HepG2 (cell line): Measurements from ENCODE around the gene ENO1. TPM values are rescaled to one million over a fixed set of nuclear protein-coding genes. Genes with fewer than 3 reads are reported as not detected.

Experiments
- CEBPG ChIP-seq: IDR thresholded peaks from 2 replicates; pipeline ENCODE4 v1.6.1; 2016
- EZH2 ChIP-seq: conservative IDR thresholded peaks from 2 replicates; pipeline ENCODE4 v1.6.1; 2012; ENCODE audit warnings: mild to moderate bottlenecking, low read depth, low read length, moderate library complexity
- MAFG ChIP-seq: sonication (generic); formaldehyde crosslinking; IDR thresholded peaks from 2 replicates; pipeline ENCODE4 v1.5.1; 2020; ENCODE audit warnings: mild to moderate bottlenecking, missing genetic modification reagents
- MED8 ChIP-seq: sonication (generic); formaldehyde crosslinking; IDR thresholded peaks from 2 replicates; pipeline ENCODE4 v1.8.1; 2023; ENCODE audit warnings: mild to moderate bottlenecking, missing genetic modification reagents; ENCODE audit not compliant: insufficient replicate concordance
- NFE2 ChIP-seq: sonication (generic); formaldehyde crosslinking; IDR thresholded peaks from 2 replicates; pipeline ENCODE4 v1.4.0; 2020; ENCODE audit warnings: missing genetic modification reagents
- PAXIP1 ChIP-seq: sonication (generic); formaldehyde crosslinking; conservative IDR thresholded peaks from 2 replicates; pipeline ENCODE4 v1.4.0; 2020; ENCODE audit warnings: mild to moderate bottlenecking, missing genetic modification reagents, moderate library complexity
- U2AF2 ChIP-seq: fragments of 200-400 bp; formaldehyde crosslinking; IDR thresholded peaks from 2 replicates; pipeline ENCODE4 v1.6.1; 2017; ENCODE audit warnings: low read depth, mild to moderate bottlenecking, low read length
- ZNF546 ChIP-seq: sonication (generic); formaldehyde crosslinking; conservative IDR thresholded peaks from 2 replicates; pipeline ENCODE4 v1.8.1; 2023; ENCODE audit warnings: mild to moderate bottlenecking, missing genetic modification reagents
- ZNF724P ChIP-seq: sonication (generic); formaldehyde crosslinking; IDR thresholded peaks from 2 replicates; pipeline ENCODE4 v1.8.0; 2022; ENCODE audit warnings: missing genetic modification reagents, borderline replicate concordance
- ZUFSP ChIP-seq: sonication (generic); formaldehyde crosslinking; IDR thresholded peaks from 2 replicates; pipeline ENCODE4 v1.9.0; 2021; ENCODE audit warnings: missing genetic modification reagents, mild to moderate bottlenecking, borderline replicate concordance
- polyA plus RNA-seq, 8 experiments: library from polyadenylated mRNA; depleted of rRNA in 3 of 8; stranded (reverse) in 7 of 8; unstranded in 1 of 8; fragments of >200 nt; fragmentation: Illumina TruSeq in 4 of 8; extraction: Trizol in 4 of 8; gene quantifications; 2 replicates each; pipeline versions ENCODE4 v1.2.1 to v1.2.3, GENCODE V29; 2011 to 2016; ENCODE audit warnings: low read depth in 4 of 8, missing spikeins in 1 of 8, mixed read lengths in 1 of 8; ENCODE audit not compliant: insufficient read depth in 1 of 8
- total RNA-seq, 5 experiments: library from RNA; depleted of rRNA; stranded (reverse); fragments of >200 nt; fragmentation: Illumina TruSeq; extraction: Trizol; gene quantifications; 2 replicates each; pipeline ENCODE4 v1.2.3, GENCODE V29; 2016; ENCODE audit warnings: low read depth in 1 of 5
- TF ChIP-seq, protein P1 (sequence below), 2 experiments: IDR thresholded peaks; 2 replicates each; pipeline ENCODE4 v1.6.1; 2011 to 2012; ENCODE audit warnings: low read length in 2 of 2, borderline replicate concordance in 1 of 2, low read depth in 1 of 2, mild to moderate bottlenecking in 1 of 2, moderate library complexity in 1 of 2
- TF ChIP-seq, protein P2 (sequence below): sonication (generic); formaldehyde crosslinking; IDR thresholded peaks from 2 replicates; pipeline ENCODE4 v1.8.0; 2022; ENCODE audit warnings: missing genetic modification reagents, mild to moderate bottlenecking, moderate library complexity, borderline replicate concordance
- TF ChIP-seq, protein P3 (sequence below): sonication (generic); formaldehyde crosslinking; IDR thresholded peaks from 2 replicates; pipeline ENCODE4 v1.4.0; 2020; ENCODE audit warnings: mild to moderate bottlenecking, missing genetic modification reagents
- TF ChIP-seq, protein P4 (sequence below): IDR thresholded peaks from 2 replicates; pipeline ENCODE4 v1.6.1; 2016; ENCODE audit warnings: low read depth, borderline replicate concordance

The ENO1 gene
- total and polyA plus RNA-seq, 2 of the 13 experiments (the other 11 are each of a cell fraction or from before 2014, with no cell fraction given): 1,559 to 3,103 TPM

DNA sequence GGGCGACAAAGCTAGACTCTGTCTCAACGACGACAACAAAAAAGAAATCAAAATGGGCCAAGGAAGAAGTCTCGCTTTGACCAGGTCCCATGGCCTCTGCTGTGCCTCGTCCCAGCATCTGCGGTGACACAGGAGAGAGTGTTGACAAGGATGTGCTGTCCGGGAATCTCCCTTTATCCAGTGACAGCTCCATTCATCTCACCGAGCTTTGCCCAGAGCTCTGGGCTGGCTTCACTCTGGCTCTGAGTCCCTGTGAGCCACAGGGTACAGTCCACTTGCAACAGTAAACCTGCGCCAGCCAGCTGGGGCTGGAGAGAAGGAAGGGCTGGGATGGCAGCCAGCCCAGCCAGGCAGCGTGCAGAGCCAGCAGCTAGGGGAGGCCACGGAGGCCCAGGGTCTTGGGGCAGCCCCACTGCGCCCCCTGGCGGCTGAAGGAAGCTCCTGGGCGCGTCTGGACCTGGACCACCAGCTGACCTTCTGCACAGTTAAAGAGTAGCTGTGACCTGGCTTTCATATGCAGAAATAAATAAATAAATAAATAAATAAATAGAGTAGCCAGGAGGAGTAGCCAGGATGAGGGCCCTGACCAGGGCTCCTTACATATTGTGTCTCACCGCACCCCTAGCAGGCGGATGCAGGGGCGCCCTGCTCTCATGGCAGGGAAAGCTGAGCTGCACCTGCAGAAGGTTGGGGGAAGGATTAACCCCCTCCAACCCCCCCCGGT is 29.7 kb downstream of the ENO1 start (continued):
- TF ChIP-seq PAXIP1 (CRISPR knock-in tag) (peak; percentile 46; the same call in 1 of the 2 replicates), ZNF546 (CRISPR knock-in tag) (no peak), NFE2 (CRISPR knock-in tag) (no peak), U2AF2 (no peak), EZH2 (no peak), MED8 (CRISPR knock-in tag) (no peak), CEBPG (peak; percentile 60; the same call in 1 of the 2 replicates), MAFG (CRISPR knock-in tag) (no peak), ZUFSP (no peak), ZNF724P (CRISPR knock-in tag) (no peak)
- TF ChIP-seq, protein P1, sequence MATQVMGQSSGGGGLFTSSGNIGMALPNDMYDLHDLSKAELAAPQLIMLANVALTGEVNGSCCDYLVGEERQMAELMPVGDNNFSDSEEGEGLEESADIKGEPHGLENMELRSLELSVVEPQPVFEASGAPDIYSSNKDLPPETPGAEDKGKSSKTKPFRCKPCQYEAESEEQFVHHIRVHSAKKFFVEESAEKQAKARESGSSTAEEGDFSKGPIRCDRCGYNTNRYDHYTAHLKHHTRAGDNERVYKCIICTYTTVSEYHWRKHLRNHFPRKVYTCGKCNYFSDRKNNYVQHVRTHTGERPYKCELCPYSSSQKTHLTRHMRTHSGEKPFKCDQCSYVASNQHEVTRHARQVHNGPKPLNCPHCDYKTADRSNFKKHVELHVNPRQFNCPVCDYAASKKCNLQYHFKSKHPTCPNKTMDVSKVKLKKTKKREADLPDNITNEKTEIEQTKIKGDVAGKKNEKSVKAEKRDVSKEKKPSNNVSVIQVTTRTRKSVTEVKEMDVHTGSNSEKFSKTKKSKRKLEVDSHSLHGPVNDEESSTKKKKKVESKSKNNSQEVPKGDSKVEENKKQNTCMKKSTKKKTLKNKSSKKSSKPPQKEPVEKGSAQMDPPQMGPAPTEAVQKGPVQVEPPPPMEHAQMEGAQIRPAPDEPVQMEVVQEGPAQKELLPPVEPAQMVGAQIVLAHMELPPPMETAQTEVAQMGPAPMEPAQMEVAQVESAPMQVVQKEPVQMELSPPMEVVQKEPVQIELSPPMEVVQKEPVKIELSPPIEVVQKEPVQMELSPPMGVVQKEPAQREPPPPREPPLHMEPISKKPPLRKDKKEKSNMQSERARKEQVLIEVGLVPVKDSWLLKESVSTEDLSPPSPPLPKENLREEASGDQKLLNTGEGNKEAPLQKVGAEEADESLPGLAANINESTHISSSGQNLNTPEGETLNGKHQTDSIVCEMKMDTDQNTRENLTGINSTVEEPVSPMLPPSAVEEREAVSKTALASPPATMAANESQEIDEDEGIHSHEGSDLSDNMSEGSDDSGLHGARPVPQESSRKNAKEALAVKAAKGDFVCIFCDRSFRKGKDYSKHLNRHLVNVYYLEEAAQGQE (IDR thresholded peaks at IDR 0.05; ENCODE audit: borderline replicate concordance in 1 of 2, low read depth in 1 of 2, low read length in 2 of 2): no peak
- TF ChIP-seq, protein P2, sequence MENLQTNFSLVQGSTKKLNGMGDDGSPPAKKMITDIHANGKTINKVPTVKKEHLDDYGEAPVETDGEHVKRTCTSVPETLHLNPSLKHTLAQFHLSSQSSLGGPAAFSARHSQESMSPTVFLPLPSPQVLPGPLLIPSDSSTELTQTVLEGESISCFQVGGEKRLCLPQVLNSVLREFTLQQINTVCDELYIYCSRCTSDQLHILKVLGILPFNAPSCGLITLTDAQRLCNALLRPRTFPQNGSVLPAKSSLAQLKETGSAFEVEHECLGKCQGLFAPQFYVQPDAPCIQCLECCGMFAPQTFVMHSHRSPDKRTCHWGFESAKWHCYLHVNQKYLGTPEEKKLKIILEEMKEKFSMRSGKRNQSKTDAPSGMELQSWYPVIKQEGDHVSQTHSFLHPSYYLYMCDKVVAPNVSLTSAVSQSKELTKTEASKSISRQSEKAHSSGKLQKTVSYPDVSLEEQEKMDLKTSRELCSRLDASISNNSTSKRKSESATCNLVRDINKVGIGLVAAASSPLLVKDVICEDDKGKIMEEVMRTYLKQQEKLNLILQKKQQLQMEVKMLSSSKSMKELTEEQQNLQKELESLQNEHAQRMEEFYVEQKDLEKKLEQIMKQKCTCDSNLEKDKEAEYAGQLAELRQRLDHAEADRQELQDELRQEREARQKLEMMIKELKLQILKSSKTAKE: 0 out of 2 replicates have a peak, but pooled peaks have one; percentile 34
- TF ChIP-seq, protein P3, sequence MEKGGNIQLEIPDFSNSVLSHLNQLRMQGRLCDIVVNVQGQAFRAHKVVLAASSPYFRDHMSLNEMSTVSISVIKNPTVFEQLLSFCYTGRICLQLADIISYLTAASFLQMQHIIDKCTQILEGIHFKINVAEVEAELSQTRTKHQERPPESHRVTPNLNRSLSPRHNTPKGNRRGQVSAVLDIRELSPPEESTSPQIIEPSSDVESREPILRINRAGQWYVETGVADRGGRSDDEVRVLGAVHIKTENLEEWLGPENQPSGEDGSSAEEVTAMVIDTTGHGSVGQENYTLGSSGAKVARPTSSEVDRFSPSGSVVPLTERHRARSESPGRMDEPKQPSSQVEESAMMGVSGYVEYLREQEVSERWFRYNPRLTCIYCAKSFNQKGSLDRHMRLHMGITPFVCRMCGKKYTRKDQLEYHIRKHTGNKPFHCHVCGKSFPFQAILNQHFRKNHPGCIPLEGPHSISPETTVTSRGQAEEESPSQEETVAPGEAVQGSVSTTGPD: no peak
- TF ChIP-seq, protein P4, sequence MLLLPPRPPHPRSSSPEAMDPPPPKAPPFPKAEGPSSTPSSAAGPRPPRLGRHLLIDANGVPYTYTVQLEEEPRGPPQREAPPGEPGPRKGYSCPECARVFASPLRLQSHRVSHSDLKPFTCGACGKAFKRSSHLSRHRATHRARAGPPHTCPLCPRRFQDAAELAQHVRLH (CRISPR knock-in tag): peak; percentile 91; the same call in 1 of the 2 replicates
